ENCODE measurements around the gene PAH. TPM values are rescaled to one million over a fixed set of nuclear protein-coding genes. Genes with fewer than 3 reads are reported as not detected.

The PAH gene
- total and polyA plus RNA-seq, 12 donors, result 1.7 to 92.5 (median 8.6) TPM

- Histone ChIP-seq H3K27me3 (no peaks in the 10 kb centered on the region), H3K27ac (no peak overlapping the region), H3K36me3 (replicated peaks in 1 of 2) (no peaks in the 10 kb centered on the region), H3K4me1 (replicated peaks in 1 of 2) (no peaks in the 10 kb centered on the region), H3K9me3 (replicated peaks in 1 of 3) (no peaks in the 10 kb centered on the region), H3K4me3 (no peak overlapping the region)
- intact Hi-C loops (cut with DNase I), result no loop called here
- no peak for DNase-seq
- WGBS, 4 donors, result 51 to 73% (median 65%) methylated on average over 3 of the region's 3 CpGs
- TF ChIP-seq CTCF (IDR thresholded peaks at IDR 0.05), result no peak
- TF ChIP-seq POLR2A (IDR thresholded peaks at IDR 0.05), result no peak
These were observed 15.0 kb downstream of the PAH start for GRCh38 chr12:102902093-102902492.

- H3K4me3 ChIP-seq, result no peak overlapping the region
- no peaks in the 10 kb centered on the region for H3K36me3 ChIP-seq (replicated peaks in 1 of 2)
- no peaks in the 10 kb centered on the region for H3K9me3 ChIP-seq (replicated peaks in 1 of 3)
- H3K27me3 ChIP-seq, result no peaks in the 10 kb centered on the region
- no peaks in the 10 kb centered on the region for H3K4me1 ChIP-seq (replicated peaks in 1 of 2)
- WGBS, 4 donors, result 83 to 89% (median 84%) methylated on average over 2 of the region's 2 CpGs
- DNase-seq, result no peak
- TF ChIP-seq CTCF (IDR thresholded peaks at IDR 0.05) (no peak), POLR2A (IDR thresholded peaks at IDR 0.05) (no peak)
- intact Hi-C loops (cut with DNase I), result no loop called here
- H3K27ac ChIP-seq, result no peak overlapping the region
These were observed 16.7 kb downstream of the PAH start for GRCh38 chr12:102900389-102900788.

- intact Hi-C loops (cut with DNase I), result no loop called here
- WGBS, 4 donors, result 69 to 96% (median 85%) methylated on average over 1 of the region's 1 CpG
- no peak overlapping the region for H3K4me3 ChIP-seq
- no peak for TF ChIP-seq POLR2A (IDR thresholded peaks at IDR 0.05)
- TF ChIP-seq CTCF (IDR thresholded peaks at IDR 0.05), result no peak
- no peaks in the 10 kb centered on the region for H3K27me3 ChIP-seq
- no peaks in the 10 kb centered on the region for H3K9me3 ChIP-seq (replicated peaks in 1 of 3)
- no peaks in the 10 kb centered on the region for H3K36me3 ChIP-seq (replicated peaks in 1 of 2)
- DNase-seq, result no peak
- no peaks in the 10 kb centered on the region for H3K4me1 ChIP-seq (replicated peaks in 1 of 2)
- no peak overlapping the region for H3K27ac ChIP-seq
These were observed 21.0 kb downstream of the PAH start for GRCh38 chr12:102896067-102896466.

- no peak for DNase-seq
- intact Hi-C loops (cut with DNase I), result no loop called here
- H3K36me3 ChIP-seq (replicated peaks in 1 of 2), result no peaks in the 10 kb centered on the region
- WGBS, 4 donors, result 58 to 83% (median 71%) methylated on average over 2 of the region's 2 CpGs
- no peak overlapping the region for H3K4me3 ChIP-seq
- TF ChIP-seq CTCF (IDR thresholded peaks at IDR 0.05) (no peak), POLR2A (IDR thresholded peaks at IDR 0.05) (no peak)
- no peaks in the 10 kb centered on the region for H3K27me3 ChIP-seq
- no peaks in the 10 kb centered on the region for H3K4me1 ChIP-seq (replicated peaks in 1 of 2)
- H3K9me3 ChIP-seq (replicated peaks in 1 of 3), result no peaks in the 10 kb centered on the region
- H3K27ac ChIP-seq, result no peak overlapping the region
These were observed 25.3 kb downstream of the PAH start for GRCh38 chr12:102891756-102892155.

Measured in adrenal gland (tissue), 12 donors.